GM21381 (cell line): ENCODE measurements around the gene PTGER1.

Source experiments
- ATAC-seq: cut with Tn5 transposase; IDR thresholded peaks from one replicate; pipeline ENCODE4 v1.9.1; 2021; ENCODE audit warnings: mild to moderate bottlenecking, moderate library complexity; ENCODE audit not compliant: unreplicated experiment

PTGER1 gene

GRCh38 chr19:14442891-14443631 is 32.1 kb downstream of the PTGER1 start:
- ATAC-seq, result no peak

GRCh38 chr19:14441041-14441938 is 33.9 kb downstream of the PTGER1 start:
- ATAC-seq, result no peak

GRCh38 chr19:14440049-14440448 is 35.1 kb downstream of the PTGER1 start:
- peak; percentile 87 for ATAC-seq

GRCh38 chr19:14439014-14439413 is 36.1 kb downstream of the PTGER1 start:
- ATAC-seq, result no peak

GRCh38 chr19:14437578-14438140 is 37.5 kb downstream of the PTGER1 start:
- no peak for ATAC-seq

GRCh38 chr19:14435320-14436050 is 39.7 kb downstream of the PTGER1 start:
- no peak for ATAC-seq

GRCh38 chr19:14434543-14435319 is 40.4 kb downstream of the PTGER1 start:
- ATAC-seq, result no peak

- no peak for ATAC-seq
Measured at GRCh38 chr19:14433554-14434501, 41.3 kb downstream of the PTGER1 start.

GRCh38 chr19:14432791-14433553 is 42.2 kb downstream of the PTGER1 start, which contains the start of gene PKN1:
TSS of gene PKN1 (plus strand) at chr19:14433306. CDS start at chr19:14433522, 216 bp downstream.
- no peak for ATAC-seq

- no peak for ATAC-seq
Measured at GRCh38 chr19:14430712-14431111, 44.4 kb downstream of the PTGER1 start.

- no peak for ATAC-seq
Measured at GRCh38 chr19:14428882-14429416, 46.2 kb downstream of the PTGER1 start.

GRCh38 chr19:14427461-14427860 is 47.7 kb downstream of the PTGER1 start:
- ATAC-seq, result no peak

GRCh38 chr19:14425696-14426138 is 49.4 kb downstream of the PTGER1 start:
- ATAC-seq, result no peak
